Right renal pelvis (tissue), 4 donors: ENCODE measurements around the gene TPD52L2. TPM values are rescaled to one million over a fixed set of nuclear protein-coding genes. Genes with fewer than 3 reads are reported as not detected.
"Not testable (repeated sequence)": the region's sequence is repeated elsewhere in the genome, so short reads cannot be mapped to it uniquely, and the experiment has no call there.

Experiments
- DNase-seq, 4 donors: peaks; one replicate each; pipeline ENCODE4 v3.0.0-alpha.2; 2013; ENCODE audit warnings: low read depth in 4 of 4, low spot score in 3 of 4, missing footprints in 1 of 4
- polyA plus RNA-seq, 4 donors: library from polyadenylated mRNA; unstranded; fragments of 120-200 nt; gene quantifications; one replicate each; pipeline ENCODE4 v1.2.1, GENCODE V29; 2013; ENCODE audit not compliant: insufficient read length in 4 of 4

TPD52L2 gene
- polyA plus RNA-seq, 4 donors = 84.8 to 91.5 (median 87.1) TPM

DNA sequence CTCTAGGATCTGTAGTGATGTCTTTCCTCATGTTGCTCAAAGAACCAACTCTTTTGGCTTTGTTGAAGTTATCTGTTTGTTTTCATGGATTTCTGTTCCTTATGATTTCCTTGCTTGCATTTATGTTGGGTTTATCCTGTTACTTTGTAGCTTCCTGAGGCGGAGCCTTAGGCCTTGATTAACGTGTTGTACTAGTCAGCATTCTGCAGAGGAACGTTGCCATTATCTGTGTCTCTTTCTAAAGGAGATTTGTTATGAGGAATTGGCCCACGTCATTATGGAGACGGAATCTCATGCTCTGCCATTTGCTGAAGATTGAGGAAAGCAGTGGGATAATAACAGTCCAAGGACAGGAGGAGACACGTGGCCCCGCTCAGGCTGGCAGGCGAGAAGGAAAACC, 61.2 kb downstream of the TPD52L2 start:
- no peak for DNase-seq

GRCh38 chr20:63929071-63929470, 64.0 kb downstream of the TPD52L2 start:
- no peak for DNase-seq

- DNase-seq = not testable (repeated sequence)
These were observed 64.4 kb downstream of the TPD52L2 start for GRCh38 chr20:63929473-63929883.

GRCh38 chr20:63930971-63931553, 66.0 kb downstream of the TPD52L2 start:
- DNase-seq = no peak

DNA sequence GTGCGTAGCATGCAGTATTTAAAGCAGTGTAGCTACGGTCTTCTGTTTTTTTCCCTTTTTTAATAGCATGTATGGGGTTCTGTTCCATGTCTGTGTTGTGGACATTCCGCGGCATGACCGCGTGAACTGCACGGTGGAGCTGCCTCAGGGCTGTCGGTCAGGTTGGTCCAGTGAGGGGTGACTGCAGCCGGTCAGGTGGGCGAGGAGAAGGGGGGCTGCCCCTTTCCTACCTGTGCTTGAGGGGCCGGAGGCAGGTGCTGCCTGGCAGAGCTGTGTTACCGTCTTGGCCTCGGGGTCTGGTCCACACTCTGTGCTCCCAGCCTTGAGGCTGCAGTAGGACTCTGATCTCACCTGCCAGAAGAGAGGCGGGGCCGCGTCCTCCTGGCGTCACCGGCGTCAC, 66.7 kb downstream of the TPD52L2 start:
- no peak for DNase-seq

- DNase-seq = no peak
These were observed 67.6 kb downstream of the TPD52L2 start for GRCh38 chr20:63932606-63933160.

DNA sequence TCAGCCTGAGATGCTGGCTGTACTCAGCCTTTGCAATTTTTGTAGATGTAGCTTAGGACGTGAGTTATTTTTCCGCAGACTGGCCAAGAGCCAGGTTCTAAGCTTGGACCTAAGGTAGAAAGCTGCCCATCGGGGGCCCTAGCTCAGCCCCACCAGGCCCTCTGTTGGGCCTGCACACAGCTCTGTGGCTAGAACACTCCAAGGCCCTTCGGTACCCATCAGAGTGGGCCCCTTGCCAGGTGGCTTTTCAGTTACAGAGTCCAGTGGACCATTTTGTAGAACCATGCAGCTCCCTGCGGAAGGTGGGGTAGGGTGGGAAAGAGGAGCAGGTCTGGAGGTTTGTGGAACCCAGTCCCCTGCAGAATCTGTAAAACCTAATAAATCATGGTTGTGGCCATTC, 68.6 kb downstream of the TPD52L2 start:
- no peak for DNase-seq

- no peak for DNase-seq
These were observed 69.4 kb downstream of the TPD52L2 start for GRCh38 chr20:63934271-63935068.

GRCh38 chr20:63935447-63935846, 70.4 kb downstream of the TPD52L2 start:
- DNase-seq = no peak

DNA sequence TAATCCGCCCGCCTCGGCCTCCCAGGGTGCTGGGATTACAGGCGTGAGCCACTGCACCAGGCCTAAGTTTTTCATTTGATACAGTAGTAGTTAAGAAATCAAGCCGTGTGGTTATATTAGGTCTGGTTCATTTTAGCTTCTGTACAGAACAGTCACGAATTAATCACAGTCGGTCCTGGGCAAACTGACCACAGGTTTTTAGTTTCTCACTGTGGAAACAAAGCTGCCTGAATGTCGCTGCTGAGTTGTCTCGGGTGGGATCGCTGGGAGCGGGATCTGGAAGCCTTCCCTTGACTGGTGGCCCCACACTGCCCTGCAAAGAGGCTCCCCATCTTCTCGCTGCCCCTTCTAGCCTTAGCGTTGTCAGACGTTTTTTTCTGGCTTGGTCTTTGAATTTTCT, 72.5 kb downstream of the TPD52L2 start:
- no peak for DNase-seq

DNA sequence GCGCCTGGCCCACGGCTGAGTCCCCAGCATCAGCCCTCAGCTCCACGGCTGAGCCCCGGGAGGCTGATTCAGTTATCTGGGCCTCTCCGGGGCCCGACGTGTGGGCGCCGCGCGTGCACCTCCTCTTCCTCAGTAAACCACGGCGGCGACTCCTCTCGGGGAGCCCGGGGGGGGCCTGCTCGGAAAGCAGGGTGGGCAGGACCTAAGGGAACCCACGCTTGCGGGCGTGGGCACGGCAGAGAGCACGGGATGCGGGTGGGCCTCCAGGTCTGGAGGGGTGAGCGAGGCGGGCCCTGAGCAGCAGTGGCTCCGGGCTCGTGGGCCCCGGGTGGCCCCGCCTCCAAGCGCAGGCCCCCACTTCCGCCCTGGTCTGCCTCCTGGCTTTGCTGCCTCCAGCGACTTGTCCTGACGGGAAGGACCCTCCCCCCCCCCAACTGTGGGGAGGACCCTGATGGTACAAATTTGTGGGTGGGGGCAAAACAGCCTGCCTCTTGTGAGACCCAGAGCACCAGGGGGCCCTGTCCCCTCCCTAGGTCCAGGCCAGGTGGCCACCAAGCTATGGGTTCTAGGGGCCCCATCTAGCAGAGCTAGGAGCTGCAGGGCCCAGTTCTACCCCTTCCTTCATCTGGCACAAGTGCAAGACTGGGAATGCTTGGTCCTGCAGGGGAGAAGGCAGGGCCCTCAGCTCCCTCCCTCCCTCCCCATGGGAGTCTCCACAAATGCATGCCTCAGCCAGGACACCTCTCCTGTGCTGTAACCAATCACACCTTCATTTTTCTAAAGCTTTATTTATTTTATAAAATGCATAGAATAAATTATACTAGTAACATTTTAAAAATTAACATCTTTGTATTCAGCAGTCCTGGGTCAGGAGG, 74.2 kb downstream of the TPD52L2 start:
- no peak for DNase-seq

GRCh38 chr20:63940071-63940471, 75.0 kb downstream of the TPD52L2 start:
- no peak for DNase-seq

DNA sequence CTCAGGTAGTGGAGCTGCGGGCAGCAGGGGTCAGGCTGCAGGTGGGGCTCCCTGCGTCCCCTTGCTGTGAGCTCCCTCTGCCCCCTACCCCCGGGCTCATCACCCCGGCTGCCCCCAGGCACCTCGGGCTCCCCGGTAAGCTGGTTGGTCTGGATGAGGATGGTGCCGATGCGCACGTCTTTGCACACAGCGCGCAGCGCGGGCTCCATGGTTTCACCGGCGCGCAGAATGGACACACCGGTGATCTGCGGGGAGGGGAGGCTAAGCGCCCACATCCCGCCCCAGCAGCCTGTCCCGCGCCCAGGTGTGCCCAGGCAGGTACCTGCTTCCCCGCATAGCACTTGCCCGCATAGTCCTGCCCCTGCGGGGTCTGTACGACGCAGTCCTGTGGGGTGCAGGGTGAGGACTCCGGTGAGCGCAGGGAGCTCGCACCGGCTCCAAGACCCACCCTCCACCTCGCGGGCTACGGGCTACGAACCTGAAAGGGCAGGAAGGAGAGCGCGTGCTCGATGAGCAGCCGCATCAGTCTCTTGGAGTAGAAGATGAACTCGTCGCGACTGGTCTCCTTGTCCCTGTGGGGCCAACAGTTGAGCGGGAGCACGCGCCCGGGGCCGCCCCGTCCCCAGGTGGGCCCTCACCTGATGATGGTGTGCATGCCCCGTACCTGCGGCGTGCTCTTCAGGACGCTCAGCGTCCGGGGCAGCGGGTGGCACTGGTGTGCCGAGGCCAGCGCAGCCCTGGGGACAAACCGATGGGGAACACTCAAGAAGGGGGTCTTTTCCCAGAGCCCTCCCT, 75.6 kb downstream of the TPD52L2 start:
- no peak for DNase-seq

Other genes starting within 250 kb of the TPD52L2 start
- 10 to 100 TPM in 3 of 4 donors, 1 to 10 TPM in 1; 9.4 to 12.7 (median 10.7) TPM for gene GMEB2, start 238.2 kb upstream of the TPD52L2 start, polyA plus RNA-seq
- gene STMN3, start 211.8 kb upstream of the TPD52L2 start, polyA plus RNA-seq = 10 to 100 TPM; 23.5 to 39.7 (median 29.3) TPM
- gene RTEL1, start 207.0 kb upstream of the TPD52L2 start, polyA plus RNA-seq = 10 to 100 TPM; 15.8 to 18.2 (median 17.6) TPM
- gene TNFRSF6B, start 168.6 kb upstream of the TPD52L2 start, polyA plus RNA-seq = 1 to 10 TPM; 1.1 to 2.7 (median 1.6) TPM
- 10 to 100 TPM; 29.9 to 41.3 (median 34.4) TPM for gene ARFRP1, start 157.3 kb upstream of the TPD52L2 start, polyA plus RNA-seq
- 10 to 100 TPM; 15.2 to 24.6 (median 18.0) TPM for gene ZGPAT, start 157.2 kb upstream of the TPD52L2 start, polyA plus RNA-seq
- 10 to 100 TPM in 1 of 4 donors, 1 to 10 TPM in 3; 4.6 to 13.6 (median 7.3) TPM for gene LIME1, start 128.6 kb upstream of the TPD52L2 start, polyA plus RNA-seq
- gene SLC2A4RG, start 125.5 kb upstream of the TPD52L2 start, polyA plus RNA-seq = 100 to 1,000 TPM in 1 of 4 donors, 10 to 100 TPM in 3; 75.7 to 142 (median 80.1) TPM
- 10 to 100 TPM; 16.7 to 20.1 (median 18.0) TPM for gene ZBTB46, start 34.0 kb upstream of the TPD52L2 start, polyA plus RNA-seq
- gene ABHD16B, start 3.8 kb upstream of the TPD52L2 start, polyA plus RNA-seq = not detected
- 10 to 100 TPM; 28.3 to 34.5 (median 31.1) TPM for gene DNAJC5, start 29.9 kb downstream of the TPD52L2 start, polyA plus RNA-seq
- 10 to 100 TPM; 37.8 to 53.6 (median 45.0) TPM for gene UCKL1, start 91.1 kb downstream of the TPD52L2 start, polyA plus RNA-seq
- gene ZNF512B, start 104.7 kb downstream of the TPD52L2 start, polyA plus RNA-seq = 10 to 100 TPM; 24.9 to 31.9 (median 26.1) TPM
- gene SAMD10, start 114.4 kb downstream of the TPD52L2 start, polyA plus RNA-seq = 10 to 100 TPM in 1 of 4 donors, 1 to 10 TPM in 3; 7.2 to 10.2 (median 8.3) TPM
- gene PRPF6, start 115.9 kb downstream of the TPD52L2 start, polyA plus RNA-seq = 10 to 100 TPM; 81.8 to 92.3 (median 84.5) TPM
- 1 to 10 TPM in 1 of 4 donors, under 1 TPM in 3; 0.62 to 1.1 (median 0.75) TPM for gene C20orf204, start 170.9 kb downstream of the TPD52L2 start, polyA plus RNA-seq
- 10 to 100 TPM in 3 of 4 donors, 1 to 10 TPM in 1; 9.3 to 19.7 (median 10.9) TPM for gene SOX18, start 184.4 kb downstream of the TPD52L2 start, polyA plus RNA-seq
- gene TCEA2, start 197.9 kb downstream of the TPD52L2 start, polyA plus RNA-seq = 10 to 100 TPM; 77.9 to 99.7 (median 81.5) TPM
- gene RGS19, start 214.2 kb downstream of the TPD52L2 start, polyA plus RNA-seq = 1 to 10 TPM; 5.0 to 7.9 (median 5.6) TPM
- gene OPRL1, start 214.8 kb downstream of the TPD52L2 start, polyA plus RNA-seq = 1 to 10 TPM in 3 of 4 donors, under 1 TPM in 1; 0.80 to 1.3 (median 1.2) TPM
- gene LKAAEAR1, start 219.1 kb downstream of the TPD52L2 start, polyA plus RNA-seq = under 1 TPM in 1 of 4 donors, not detected in 3; 0.22 TPM
- not detected for gene NPBWR2, start 242.3 kb downstream of the TPD52L2 start, polyA plus RNA-seq